Stimulated activated CD8-positive, alpha-beta memory T cell treated with anti-CD3 and anti-CD28 coated beads, Interleukin-7, amount 100 ng/mL, for 4 hours (primary cell): ENCODE data around the gene ALS2CL.

ENCODE experiments used
- DNase-seq, 2 donors: peaks; one replicate each; pipeline ENCODE4 v3.0.0-alpha.2; 2020; ENCODE audit warnings: low read depth in 2 of 2

The ALS2CL gene

GRCh38 chr3:46716461-46717441 is 23.3 kb upstream of the ALS2CL start:
- DNase-seq: no peak

- no peak for DNase-seq
Measured at GRCh38 chr3:46715507-46716175, 22.2 kb upstream of the ALS2CL start.

- DNase-seq: no peak
Measured at GRCh38 chr3:46714728-46715506, 21.4 kb upstream of the ALS2CL start.

GRCh38 chr3:46713898-46714552 is 20.5 kb upstream of the ALS2CL start:
- peak in 1 of 2 donors; percentile 15 for DNase-seq

GRCh38 chr3:46713050-46713897 is 19.8 kb upstream of the ALS2CL start:
- no peak for DNase-seq

GRCh38 chr3:46712191-46713049 is 18.9 kb upstream of the ALS2CL start:
- no peak for DNase-seq

GRCh38 chr3:46711760-46712159 is 18.3 kb upstream of the ALS2CL start:
- no peak for DNase-seq

DNA sequence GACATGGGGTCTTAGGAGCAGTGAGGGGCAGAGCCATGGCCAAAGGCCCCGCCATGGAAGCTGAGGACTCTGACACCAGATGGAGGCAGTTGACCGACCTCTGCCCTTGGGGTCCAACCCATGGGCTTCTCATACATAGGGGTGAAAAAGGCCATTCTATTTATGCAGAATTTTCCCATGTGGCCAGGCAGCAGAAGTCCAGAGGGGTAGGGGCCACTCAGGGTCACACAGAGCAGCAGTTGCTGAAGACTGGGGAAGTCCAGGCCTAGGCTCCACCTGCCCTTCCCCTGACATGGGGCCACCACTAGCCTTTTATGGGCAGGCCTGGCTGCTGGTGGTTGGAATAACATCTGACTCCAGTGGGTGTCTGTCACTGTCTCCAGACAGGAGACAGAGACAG is 17.8 kb upstream of the ALS2CL start:
- no peak for DNase-seq

- DNase-seq: no peak
Measured at GRCh38 chr3:46710671-46711295, 17.3 kb upstream of the ALS2CL start.

DNA sequence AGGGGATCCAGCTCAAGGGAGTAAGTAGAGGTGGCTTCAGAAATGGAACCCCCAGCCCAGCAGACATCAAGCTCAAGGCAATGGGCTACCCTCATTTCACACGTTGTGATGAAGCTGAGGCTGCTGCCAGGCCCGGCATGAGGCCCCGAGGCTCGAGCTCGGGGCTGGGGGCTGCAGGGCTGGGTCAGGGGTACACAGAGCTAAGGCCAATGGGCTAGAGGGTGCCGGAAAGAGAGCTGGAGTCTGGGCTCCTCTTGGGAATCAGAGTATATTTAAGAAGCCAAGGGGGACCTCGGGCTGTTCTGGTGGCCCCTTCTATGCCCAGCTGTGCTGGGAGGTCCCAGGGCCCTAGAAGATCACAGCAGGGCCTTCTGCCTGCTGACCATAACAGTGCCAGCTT is 16.8 kb upstream of the ALS2CL start:
- DNase-seq: no peak

- DNase-seq: no peak
Measured at GRCh38 chr3:46709721-46710120, 16.2 kb upstream of the ALS2CL start.

- DNase-seq: no peak
Measured at GRCh38 chr3:46709157-46709654, 15.7 kb upstream of the ALS2CL start.

- no peak for DNase-seq
Measured at GRCh38 chr3:46708401-46709156, 15.1 kb upstream of the ALS2CL start.

DNA sequence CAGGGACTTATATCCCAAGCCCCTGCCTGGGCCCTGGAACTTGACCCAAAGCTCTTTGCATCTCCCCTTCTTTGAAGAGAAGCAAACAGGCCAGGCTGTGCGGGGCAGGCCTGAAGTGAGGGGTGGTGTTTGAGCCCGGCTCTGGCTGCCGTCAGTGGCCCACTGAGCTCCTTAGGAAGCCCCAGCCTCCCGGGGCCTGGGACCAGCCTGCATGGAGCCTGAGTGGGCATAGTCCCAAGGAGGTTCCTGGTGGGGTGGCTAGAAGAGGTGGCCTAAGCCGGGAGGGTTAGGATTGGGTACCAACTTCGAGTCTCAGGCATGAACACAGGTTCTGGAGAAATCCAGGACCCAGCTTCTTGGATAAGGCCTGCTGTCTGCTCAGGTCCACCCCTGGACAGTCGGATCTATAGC is 14.1 kb upstream of the ALS2CL start:
- no peak for DNase-seq

DNA sequence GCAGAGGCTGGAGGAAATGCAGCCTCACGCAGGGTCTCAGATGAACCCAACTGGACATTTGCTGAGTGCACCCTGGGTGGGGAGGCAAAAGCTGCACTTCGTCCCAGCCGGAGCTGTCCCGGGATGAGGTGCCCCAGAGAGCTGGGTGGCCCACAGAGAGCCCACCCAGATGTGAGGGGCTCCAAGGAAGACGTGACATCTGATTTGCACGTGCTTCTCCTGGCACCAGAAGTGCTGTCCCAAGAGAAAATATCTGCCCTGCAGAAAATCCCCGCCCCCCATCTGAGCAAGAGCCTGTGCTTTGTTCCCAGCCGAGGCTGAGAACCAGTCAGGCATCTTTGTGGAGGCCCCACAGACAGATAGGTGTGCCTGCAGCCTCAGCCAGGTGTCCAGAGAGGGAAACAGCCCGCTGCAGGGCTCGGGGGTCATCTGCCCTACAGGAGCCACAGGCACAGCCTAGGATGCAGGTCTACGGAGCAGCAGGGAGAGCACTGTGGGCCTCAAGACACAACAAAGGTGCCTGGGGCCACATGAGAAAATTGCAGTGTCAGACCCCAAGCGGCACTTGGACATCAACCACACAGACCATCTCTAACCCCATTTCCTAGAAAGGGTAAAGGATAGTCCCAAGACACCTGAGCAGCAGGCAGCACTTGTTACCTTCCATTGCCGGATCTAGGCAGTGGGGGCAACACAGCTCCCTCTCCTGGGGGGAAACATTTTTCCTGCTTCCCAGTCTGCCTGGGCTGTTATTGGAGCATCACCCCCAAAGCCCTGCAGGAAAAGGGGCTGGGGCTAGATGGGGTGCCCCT is 13.5 kb upstream of the ALS2CL start:
- DNase-seq: no peak

DNA sequence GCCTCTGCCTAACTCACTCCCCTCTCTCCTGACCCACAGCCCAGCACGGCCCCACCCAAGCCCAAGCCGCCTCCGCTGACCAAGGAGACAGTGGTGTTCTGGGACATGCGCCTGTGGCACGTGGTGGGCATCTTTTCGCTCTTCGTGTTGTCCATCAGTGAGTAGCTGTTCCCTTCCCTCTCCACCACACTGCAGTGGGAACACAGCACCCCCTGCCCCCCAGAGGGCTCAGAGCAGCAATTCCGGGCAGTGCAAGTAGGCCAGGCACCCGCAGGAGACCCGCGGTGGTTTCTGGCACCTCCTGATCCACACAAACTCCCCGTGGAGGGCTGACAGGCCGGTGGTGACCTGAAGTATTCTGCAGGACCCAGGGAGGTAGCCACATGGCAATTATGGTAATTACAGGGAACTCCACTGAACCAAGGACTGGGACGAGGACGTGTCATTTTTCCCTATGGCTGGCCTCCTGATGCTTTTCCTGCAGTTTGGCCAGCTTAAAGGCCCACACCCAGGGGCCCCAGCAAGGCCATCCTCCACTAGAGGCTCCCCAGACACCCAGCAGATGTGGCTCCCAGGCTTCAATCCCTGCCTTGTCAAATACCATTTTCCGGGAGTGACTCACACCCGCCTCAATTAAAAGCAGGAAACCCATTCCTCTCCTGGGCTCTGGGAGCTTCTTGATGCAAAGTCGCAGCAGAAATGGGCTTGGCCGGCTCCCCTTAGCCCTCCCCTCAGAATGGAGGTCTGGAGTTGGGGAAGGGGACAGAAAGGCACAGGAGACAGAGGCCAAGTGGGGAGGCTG is 12.5 kb upstream of the ALS2CL start:
- no peak for DNase-seq
